Stimulated activated CD4-positive, alpha-beta T cell treated with anti-CD3 and anti-CD28 coated beads, Interleukin-2, amount 100 ng/mL, for 4 hours (primary cell): ENCODE data around the gene AUH.
"Not testable (repeated sequence)": the region's sequence is repeated elsewhere in the genome, so short reads cannot be mapped to it uniquely, and the experiment has no call there.

ENCODE experiments used
- DNase-seq: peaks from one replicate; pipeline ENCODE4 v3.0.0-alpha.2; 2020; ENCODE audit warnings: low read depth

The AUH gene

GRCh38 chr9:91378695-91379127 is 17.0 kb upstream of the AUH start:
- DNase-seq: no peak

GRCh38 chr9:91378054-91378453 is 16.3 kb upstream of the AUH start:
- DNase-seq: not testable (repeated sequence)

- DNase-seq: no peak
Observed at GRCh38 chr9:91376239-91376638, 14.5 kb upstream of the AUH start.

GRCh38 chr9:91374939-91375338 is 13.2 kb upstream of the AUH start:
- DNase-seq: no peak

GRCh38 chr9:91371894-91372293 is 10.2 kb upstream of the AUH start:
- no peak for DNase-seq

GRCh38 chr9:91370006-91370405 is 8.3 kb upstream of the AUH start:
- not testable (repeated sequence) for DNase-seq

- no peak for DNase-seq
Observed at GRCh38 chr9:91364702-91365101, 3.0 kb upstream of the AUH start.

GRCh38 chr9:91364005-91364404 is 2.3 kb upstream of the AUH start:
- no peak for DNase-seq

GRCh38 chr9:91362051-91362611 is 413 bp upstream of the AUH start:
- no peak for DNase-seq

- no peak for DNase-seq
Observed at GRCh38 chr9:91360551-91361290, 997 bp downstream of the AUH start.

GRCh38 chr9:91359734-91360470 is 1.8 kb downstream of the AUH start:
- DNase-seq: no peak

- no peak for DNase-seq
Observed at GRCh38 chr9:91359083-91359482, 2.6 kb downstream of the AUH start.

GRCh38 chr9:91354881-91355280 is 6.8 kb downstream of the AUH start:
- DNase-seq: no peak

GRCh38 chr9:91349115-91349555 is 12.6 kb downstream of the AUH start:
- DNase-seq: no peak

- no peak for DNase-seq
Observed at GRCh38 chr9:91348191-91348807, 13.4 kb downstream of the AUH start.

- no peak for DNase-seq
Observed at GRCh38 chr9:91347377-91347776, 14.3 kb downstream of the AUH start.

- no peak for DNase-seq
Observed at GRCh38 chr9:91346644-91347043, 15.1 kb downstream of the AUH start.

- no peak for DNase-seq
Observed at GRCh38 chr9:91345978-91346377, 15.7 kb downstream of the AUH start.

GRCh38 chr9:91342575-91342974 is 19.1 kb downstream of the AUH start:
- no peak for DNase-seq

- no peak for DNase-seq
Observed at GRCh38 chr9:91341749-91342148, 20.0 kb downstream of the AUH start.

GRCh38 chr9:91341258-91341746 is 20.4 kb downstream of the AUH start:
- DNase-seq: no peak

- no peak for DNase-seq
Observed at GRCh38 chr9:91340395-91340967, 21.2 kb downstream of the AUH start.
